OCI-LY1 (cell line): ENCODE data around the gene CAMTA1.

Experiments used
- CTCF ChIP-seq: fragments of 200-600 bp; sonication (generic), shearing (Covaris generic); IDR thresholded peaks from 2 replicates; pipeline ENCODE4 v1.5.1; 2017; ENCODE audit warnings: mild to moderate bottlenecking, antibody characterized with exemption, low read length, moderate library complexity, mixed read lengths
- EZH2 ChIP-seq: fragments of 200-600 bp; sonication (generic), shearing (Covaris generic); IDR thresholded peaks from 2 replicates; pipeline ENCODE4 v1.8.0; 2017; ENCODE audit warnings: borderline replicate concordance, mixed run types, mild to moderate bottlenecking, antibody characterized with exemption, low read length, moderate library complexity, mixed read lengths

GRCh38 chr1:7127322-7128075 lies 342.2 kb downstream of the CAMTA1 start:
- TF ChIP-seq EZH2 (no peak), CTCF (no peak)
